Stomach (tissue), 9 donors: ENCODE data around the gene EXOC1. TPM values are rescaled to one million over a fixed set of nuclear protein-coding genes. Genes with fewer than 3 reads are reported as not detected.
A peak's percentile ranks its signal among the peaks of the same experiment; 100 is the strongest.

ENCODE experiments used
- DNase-seq, 2 donors: peaks; one replicate each; pipeline versions ENCODE4 v3.0.0 to v3.0.0-alpha.2; 2013 to 2019
- H3K27ac ChIP-seq, 5 donors: fragments of 200-600 bp in 4 of 5; sonication (generic) in 4 of 5; one replicate each; pipeline ENCODE4 v1.5.1; 2013 to 2019; ENCODE audit warnings: mild to moderate bottlenecking in 1 of 5, moderate library complexity in 1 of 5
- H3K27me3 ChIP-seq, 3 donors: fragments of 200-600 bp; sonication (generic); one replicate each; pipeline ENCODE4 v1.5.1; 2017 to 2019; ENCODE audit warnings: mixed run types in 1 of 3
- H3K36me3 ChIP-seq, 4 donors: fragments of 200-600 bp; sonication (generic); 1 replicate in 3 of 4; 2 replicates in 1 of 4; pipeline ENCODE4 v1.5.1; 2016 to 2019
- H3K4me1 ChIP-seq, 4 donors: fragments of 200-600 bp; sonication (generic); one replicate each; pipeline ENCODE4 v1.5.1; 2016 to 2019
- H3K4me3 ChIP-seq, 4 donors: fragments of 200-600 bp; sonication (generic) in 3 of 4; one replicate each; pipeline ENCODE4 v1.5.1; 2016 to 2019; ENCODE audit warnings: mild to moderate bottlenecking in 1 of 4
- H3K9me3 ChIP-seq, 4 donors: fragments of 200-600 bp; sonication (generic); one replicate each; pipeline ENCODE4 v1.5.1; 2016 to 2019
- EP300 ChIP-seq: sonication (generic); formaldehyde crosslinking; IDR thresholded peaks from one replicate; pipeline ENCODE4 v1.6.1; 2017; ENCODE audit warnings: antibody characterized with exemption
- POLR2A ChIP-seq, 4 donors: fragments of 450-650 bp; IDR thresholded peaks; one replicate each; pipeline ENCODE4 v1.6.1; 2016; ENCODE audit warnings: antibody characterized with exemption in 4 of 4, control low read depth in 2 of 4, mild to moderate bottlenecking in 1 of 4, moderate library complexity in 1 of 4
- POLR2AphosphoS5 ChIP-seq, 3 donors: sonication (generic); formaldehyde crosslinking; IDR thresholded peaks; one replicate each; pipeline ENCODE4 v1.6.1; 2016; ENCODE audit warnings: antibody characterized with exemption in 3 of 3
- WGBS, 5 donors: extraction: QIAGEN DNeasy Blood & Tissue Kit in 3 of 5; methylation state at CpG; one replicate each; pipeline versions ENCODE4 v1.1.5 to v1.1.7; 2013 to 2018; 5-methylcytosine and 5-hydroxymethylcytosine counted together
- intact Hi-C: fragments of 100-400 bp; cut with DNase I; formaldehyde crosslinking; loops from one replicate; pipeline ENCODE4 v1.15.1; 2023; ENCODE audit warnings: low total_unique reads
- polyA plus RNA-seq, 3 donors: library from polyadenylated mRNA; stranded (reverse); fragments of 200-250 nt; gene quantifications; one replicate each; pipeline ENCODE4 v1.2.3, GENCODE V29; 2013
- total RNA-seq, 5 donors: library from RNA; depleted of rRNA; stranded (reverse); fragments of >200 nt; gene quantifications; one replicate each; pipeline versions ENCODE4 v1.1.0 to v1.2.3, GENCODE V29; 2014 to 2016
- TF ChIP-seq, protein P1 (sequence below), 7 experiments: fragments of 450-650 bp in 4 of 7; fragments of 200-600 bp in 3 of 7; sonication (generic) in 3 of 7; IDR thresholded peaks; one replicate each; pipeline ENCODE4 v1.5.1; 2016 to 2019; ENCODE audit warnings: antibody characterized with exemption in 7 of 7, control low read depth in 2 of 7, mild to moderate bottlenecking in 1 of 7
- donor health status: healthy with polysubstance abuse.
- donor health status: Bipolar disorder and iron deficiency.
- donor health status: healthy.

EXOC1 gene
- total and polyA plus RNA-seq, 8 donors: 10.1 to 174 (median 26.2) TPM

DNA sequence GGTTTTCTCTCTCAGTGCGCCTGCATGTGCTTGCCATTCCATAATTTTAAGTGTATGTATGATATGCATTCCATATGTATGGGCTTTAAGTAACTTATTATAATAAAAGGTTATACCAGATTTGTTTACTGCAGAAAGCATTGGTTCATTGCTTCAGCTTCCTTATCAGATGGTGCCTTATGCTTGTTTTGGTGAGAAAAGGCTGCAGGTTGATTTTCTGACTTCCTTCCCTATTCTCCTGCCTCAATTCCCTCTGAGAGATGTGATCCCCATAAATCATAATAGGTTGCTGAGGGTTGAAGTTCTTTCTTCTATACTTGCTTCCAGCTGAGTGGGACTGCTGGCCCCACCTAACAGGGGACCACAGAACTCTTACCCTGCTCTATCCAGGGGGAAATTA, 85.0 kb downstream of the EXOC1 start:
- TF ChIP-seq POLR2AphosphoS5 (IDR thresholded peaks at IDR 0.05): no peak
- TF ChIP-seq, protein P1, sequence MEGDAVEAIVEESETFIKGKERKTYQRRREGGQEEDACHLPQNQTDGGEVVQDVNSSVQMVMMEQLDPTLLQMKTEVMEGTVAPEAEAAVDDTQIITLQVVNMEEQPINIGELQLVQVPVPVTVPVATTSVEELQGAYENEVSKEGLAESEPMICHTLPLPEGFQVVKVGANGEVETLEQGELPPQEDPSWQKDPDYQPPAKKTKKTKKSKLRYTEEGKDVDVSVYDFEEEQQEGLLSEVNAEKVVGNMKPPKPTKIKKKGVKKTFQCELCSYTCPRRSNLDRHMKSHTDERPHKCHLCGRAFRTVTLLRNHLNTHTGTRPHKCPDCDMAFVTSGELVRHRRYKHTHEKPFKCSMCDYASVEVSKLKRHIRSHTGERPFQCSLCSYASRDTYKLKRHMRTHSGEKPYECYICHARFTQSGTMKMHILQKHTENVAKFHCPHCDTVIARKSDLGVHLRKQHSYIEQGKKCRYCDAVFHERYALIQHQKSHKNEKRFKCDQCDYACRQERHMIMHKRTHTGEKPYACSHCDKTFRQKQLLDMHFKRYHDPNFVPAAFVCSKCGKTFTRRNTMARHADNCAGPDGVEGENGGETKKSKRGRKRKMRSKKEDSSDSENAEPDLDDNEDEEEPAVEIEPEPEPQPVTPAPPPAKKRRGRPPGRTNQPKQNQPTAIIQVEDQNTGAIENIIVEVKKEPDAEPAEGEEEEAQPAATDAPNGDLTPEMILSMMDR (IDR thresholded peaks at IDR 0.05): no peak
- TF ChIP-seq EP300: no peak
- TF ChIP-seq POLR2A (IDR thresholded peaks at IDR 0.05): no peak
- H3K9me3 ChIP-seq: peaks cover 0 to 15% (median 9%) of the 10 kb centered on the region in 4 donors
- H3K27me3 ChIP-seq: no peaks in the 10 kb centered on the region
- no peak overlapping the region for H3K27ac ChIP-seq
- intact Hi-C loops: no loop called here
- 93 to 96% (median 96%) methylated on average over 1 of the region's 1 CpG for WGBS, 5 donors
- H3K36me3 ChIP-seq: peaks cover 0 to 5% (median 0%) of the 10 kb centered on the region in 4 donors
- H3K4me1 ChIP-seq: no peaks in the 10 kb centered on the region
- no peak overlapping the region for H3K4me3 ChIP-seq
- DNase-seq: no peak

DNA sequence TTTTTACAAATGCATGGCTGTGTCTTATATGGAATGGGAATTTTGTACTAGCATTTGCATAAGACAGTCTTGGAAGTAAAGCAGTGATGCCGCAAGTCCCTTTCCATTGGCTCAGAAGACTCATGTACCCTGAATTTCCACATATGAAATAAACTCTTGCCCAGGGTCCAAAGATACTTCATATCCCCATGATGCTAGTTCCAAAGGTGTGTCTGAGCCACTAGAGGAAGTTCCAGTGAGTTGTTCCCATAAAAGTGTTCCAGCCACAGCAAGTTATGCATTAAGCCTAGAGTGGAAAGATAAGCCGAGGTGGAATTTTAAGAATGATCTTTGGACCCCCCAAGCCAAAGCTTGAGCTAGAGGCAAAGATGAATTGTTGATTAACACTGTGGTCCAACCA, 86.0 kb downstream of the EXOC1 start:
- intact Hi-C loops: no loop called here
- TF ChIP-seq EP300: no peak
- TF ChIP-seq POLR2A (IDR thresholded peaks at IDR 0.05): no peak
- TF ChIP-seq POLR2AphosphoS5 (IDR thresholded peaks at IDR 0.05): no peak
- Histone ChIP-seq H3K4me1 (no peaks in the 10 kb centered on the region), H3K27me3 (no peaks in the 10 kb centered on the region), H3K9me3 (peaks cover 0 to 15% (median 9%) of the 10 kb centered on the region in 4 donors), H3K36me3 (peaks cover 0 to 5% (median 0%) of the 10 kb centered on the region in 4 donors), H3K27ac (no peak overlapping the region), H3K4me3 (no peak overlapping the region)
- DNase-seq: no peak
- WGBS, 5 donors: 50 to 80% (median 77%) methylated on average over 2 of the region's 2 CpGs

DNA sequence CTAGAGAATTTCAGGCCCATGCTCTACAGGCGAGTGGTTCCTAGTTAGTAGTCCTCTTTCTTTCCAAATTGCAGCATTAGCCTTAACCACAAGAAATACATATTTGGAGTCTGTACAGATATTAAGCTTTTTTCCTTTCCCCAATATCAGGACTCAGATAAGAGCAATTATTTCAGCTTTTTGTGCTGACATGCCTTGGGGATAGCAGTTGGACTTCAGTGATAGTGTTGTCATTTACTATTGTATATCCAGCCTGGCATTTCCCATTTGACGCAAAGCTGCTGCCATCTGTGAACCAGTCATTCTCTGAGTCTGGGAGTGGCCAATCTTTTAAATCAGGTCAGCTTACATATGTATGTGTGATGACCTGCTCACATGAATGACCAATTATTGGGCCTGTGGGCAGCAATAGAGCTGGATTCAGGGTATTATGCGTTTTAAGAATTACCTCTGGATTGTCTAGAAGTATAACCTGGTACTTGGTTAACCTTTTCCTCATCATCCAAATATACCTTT, 88.5 kb downstream of the EXOC1 start:
- H3K27ac ChIP-seq: no peak overlapping the region
- H3K9me3 ChIP-seq: peaks cover 0 to 12% (median 7%) of the 10 kb centered on the region in 4 donors
- peaks cover 0 to 5% (median 0%) of the 10 kb centered on the region in 4 donors for H3K36me3 ChIP-seq
- WGBS, 5 donors: 87 to 96% (median 93%) methylated on average over 3 of the region's 3 CpGs
- TF ChIP-seq POLR2AphosphoS5 (IDR thresholded peaks at IDR 0.05): no peak
- TF ChIP-seq EP300: no peak
- no peak for TF ChIP-seq POLR2A (IDR thresholded peaks at IDR 0.05)
- TF ChIP-seq, protein P1 (IDR thresholded peaks at IDR 0.05): no peak
- no peak for DNase-seq
- H3K4me1 ChIP-seq: peaks cover 0 to 2% (median 0%) of the 10 kb centered on the region in 4 donors
- no peak overlapping the region for H3K4me3 ChIP-seq
- H3K27me3 ChIP-seq: no peaks in the 10 kb centered on the region
- intact Hi-C loops: loop anchor here (10.0 kb wide), 1 partner anchor 363 kb away; no protein-coding TSS in a partner anchor

DNA sequence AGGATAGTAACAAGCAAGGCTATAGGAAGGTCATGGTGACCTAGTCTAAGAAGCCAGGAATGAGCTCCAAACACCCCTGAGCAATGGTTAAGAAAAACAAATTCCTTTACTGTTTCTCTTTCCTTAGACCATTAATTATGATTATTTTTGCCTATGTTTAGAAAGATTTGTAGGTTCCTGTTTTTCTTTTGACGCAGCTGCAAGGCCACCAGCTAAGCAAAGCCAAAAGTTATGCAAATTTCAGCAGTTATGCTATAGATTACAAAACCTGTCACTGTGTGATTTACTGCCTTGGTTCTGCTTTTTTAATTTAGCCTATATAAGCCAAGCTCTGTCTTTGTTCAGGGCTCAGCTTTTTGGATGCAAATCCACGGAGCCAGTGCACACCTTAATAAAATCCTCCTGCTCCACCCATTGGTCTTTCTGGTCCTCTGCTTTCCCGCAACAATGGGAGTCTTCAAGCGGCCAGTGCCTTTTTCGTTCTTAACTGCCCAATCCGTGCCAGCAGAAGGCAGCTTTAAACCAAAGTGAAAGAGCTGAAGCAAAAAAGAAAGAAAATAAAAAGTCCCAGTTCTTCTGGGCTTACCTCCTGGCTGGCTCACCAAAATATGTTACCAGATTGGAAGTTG, 93.9 kb downstream of the EXOC1 start:
- Histone ChIP-seq H3K9me3 (no peaks in the 10 kb centered on the region), H3K4me3 (peak overlapping the region; percentile 72 to 85 (median 79)), H3K4me1 (peaks cover 11 to 30% (median 22%) of the 10 kb centered on the region in 4 donors), H3K27ac (peak overlapping the region in 4 of 5 donors; percentile 90 to 96 (median 92)), H3K36me3 (peaks cover 0 to 2% (median under 1%) of the 10 kb centered on the region in 4 donors), H3K27me3 (no peaks in the 10 kb centered on the region)
- WGBS, 5 donors: 29 to 53% (median 46%) methylated on average over 6 of the region's 6 CpGs
- TF ChIP-seq EP300: no peak
- no peak for TF ChIP-seq POLR2AphosphoS5 (IDR thresholded peaks at IDR 0.05)
- no peak for TF ChIP-seq POLR2A (IDR thresholded peaks at IDR 0.05)
- TF ChIP-seq, protein P1 (IDR thresholded peaks at IDR 0.05): no peak
- intact Hi-C loops: loop anchor here (10.0 kb wide), 1 partner anchor 357 kb away; no protein-coding TSS in a partner anchor
- DNase-seq: peak in 1 of 2 donors; percentile 39
